Progenitor cell of endocrine pancreas (in vitro differentiated cells): Measurements from ENCODE around the gene FAM227A. TPM values are rescaled to one million over a fixed set of nuclear protein-coding genes. Genes with fewer than 3 reads are reported as not detected.
"Not testable (repeated sequence)": the region's sequence is repeated elsewhere in the genome, so short reads cannot be mapped to it uniquely, and the experiment has no call there.

ENCODE experiments used
- DNase-seq: peaks from one replicate; pipeline ENCODE4 v3.0.0; 2021; ENCODE audit warnings: low spot score; ENCODE audit not compliant: unreplicated experiment
- H3K27ac Mint-ChIP-seq: 2 replicates; pipeline ENCODE4 v1.8.0; 2021; ENCODE audit warnings: mild to moderate bottlenecking, moderate library complexity, mixed read lengths
- H3K27me3 Mint-ChIP-seq: 2 replicates; pipeline ENCODE4 v1.8.0; 2021; ENCODE audit warnings: mixed read lengths
- H3K36me3 Mint-ChIP-seq: 2 replicates; pipeline ENCODE4 v1.8.0; 2022; ENCODE audit warnings: mixed read lengths; ENCODE audit not compliant: insufficient read depth
- H3K4me1 Mint-ChIP-seq: 2 replicates; pipeline ENCODE4 v1.8.0; 2021; ENCODE audit warnings: low read depth, mixed read lengths
- H3K4me3 Mint-ChIP-seq: 2 replicates; pipeline ENCODE4 v1.8.0; 2021; ENCODE audit warnings: low read depth, mild to moderate bottlenecking, moderate library complexity, mixed read lengths
- H3K9me3 Mint-ChIP-seq: 2 replicates; pipeline ENCODE4 v1.8.0; 2021; ENCODE audit warnings: low read depth, mixed read lengths
- CTCF ChIP-seq: fragments of 200-600 bp; sonication (generic); IDR thresholded peaks from one replicate; pipeline ENCODE4 v1.5.0; 2021; ENCODE audit warnings: antibody characterized with exemption, mild to moderate bottlenecking; ENCODE audit not compliant: unreplicated experiment
- total RNA-seq: library from RNA; stranded (reverse); gene quantifications from 2 replicates; pipeline ENCODE4 v1.2.1, GENCODE V29; 2021

Gene FAM227A
- total RNA-seq, 1 donor from 2014 or later, result 18.3 TPM

- no peak overlapping the region for H3K27ac Mint-ChIP-seq
- H3K36me3 Mint-ChIP-seq, result peaks cover 22% of the 10 kb centered on the region
- peaks cover 8% of the 10 kb centered on the region for H3K4me1 Mint-ChIP-seq
- no peak for TF ChIP-seq CTCF
- H3K9me3 Mint-ChIP-seq, result no peaks in the 10 kb centered on the region
- DNase-seq, result no peak
- no peaks in the 10 kb centered on the region for H3K27me3 Mint-ChIP-seq
- H3K4me3 Mint-ChIP-seq, result no peak overlapping the region
These were observed 27.1 kb downstream of the FAM227A start for GRCh38 chr22:38629108-38629507.

GRCh38 chr22:38628444-38628843 is 27.7 kb downstream of the FAM227A start:
- H3K27ac Mint-ChIP-seq, result no peak overlapping the region
- H3K4me3 Mint-ChIP-seq, result no peak overlapping the region
- H3K27me3 Mint-ChIP-seq, result no peaks in the 10 kb centered on the region
- peaks cover 24% of the 10 kb centered on the region for H3K36me3 Mint-ChIP-seq
- H3K4me1 Mint-ChIP-seq, result peaks cover 8% of the 10 kb centered on the region
- no peak for TF ChIP-seq CTCF
- no peaks in the 10 kb centered on the region for H3K9me3 Mint-ChIP-seq
- no peak for DNase-seq

- no peak for DNase-seq
- H3K9me3 Mint-ChIP-seq, result peaks cover 4% of the 10 kb centered on the region
- no peaks in the 10 kb centered on the region for H3K27me3 Mint-ChIP-seq
- H3K36me3 Mint-ChIP-seq, result peaks cover 20% of the 10 kb centered on the region
- no peak overlapping the region for H3K27ac Mint-ChIP-seq
- no peaks in the 10 kb centered on the region for H3K4me1 Mint-ChIP-seq
- H3K4me3 Mint-ChIP-seq, result no peak overlapping the region
- no peak for TF ChIP-seq CTCF
These were observed 32.8 kb downstream of the FAM227A start for GRCh38 chr22:38623351-38623750.

- H3K4me1 Mint-ChIP-seq, result no peaks in the 10 kb centered on the region
- no peak overlapping the region for H3K4me3 Mint-ChIP-seq
- H3K27me3 Mint-ChIP-seq, result no peaks in the 10 kb centered on the region
- DNase-seq, result no peak
- H3K36me3 Mint-ChIP-seq, result peaks cover 36% of the 10 kb centered on the region
- peaks cover 6% of the 10 kb centered on the region for H3K9me3 Mint-ChIP-seq
- H3K27ac Mint-ChIP-seq, result no peak overlapping the region
- no peak for TF ChIP-seq CTCF
These were observed 37.5 kb downstream of the FAM227A start for GRCh38 chr22:38618682-38619081.

GRCh38 chr22:38618258-38618657 is 37.9 kb downstream of the FAM227A start:
- H3K4me1 Mint-ChIP-seq, result no peaks in the 10 kb centered on the region
- no peak overlapping the region for H3K4me3 Mint-ChIP-seq
- peaks cover 6% of the 10 kb centered on the region for H3K9me3 Mint-ChIP-seq
- H3K27ac Mint-ChIP-seq, result no peak overlapping the region
- TF ChIP-seq CTCF, result no peak
- H3K27me3 Mint-ChIP-seq, result no peaks in the 10 kb centered on the region
- no peak for DNase-seq
- peaks cover 39% of the 10 kb centered on the region for H3K36me3 Mint-ChIP-seq

- H3K27me3 Mint-ChIP-seq, H3K4me3 Mint-ChIP-seq, H3K9me3 Mint-ChIP-seq, DNase-seq, H3K4me1 Mint-ChIP-seq, H3K27ac Mint-ChIP-seq: not testable (repeated sequence)
- H3K36me3 Mint-ChIP-seq, result peaks cover 49% of the 10 kb centered on the region
These were observed 41.2 kb downstream of the FAM227A start for GRCh38 chr22:38615064-38615405.
